Pons (tissue), 1 donor: ENCODE results near the gene RDH8.
"Not testable (repeated sequence)": the region's sequence is repeated elsewhere in the genome, so short reads cannot be mapped to it uniquely, and the experiment has no call there.

Experiments used
- DNase-seq: peaks from one replicate; pipeline ENCODE4 v3.0.0-alpha.2; 2016; ENCODE audit warnings: low spot score

RDH8 gene

GRCh38 chr19:10005632-10006334 is 7.5 kb upstream of the RDH8 start:
- DNase-seq: no peak

- DNase-seq: peak; percentile 34
These were observed 7.0 kb upstream of the RDH8 start for GRCh38 chr19:10006335-10006708.

- no peak for DNase-seq
These were observed 6.4 kb upstream of the RDH8 start for GRCh38 chr19:10006752-10007323.

- peak; percentile 9 for DNase-seq
These were observed 5.7 kb upstream of the RDH8 start for GRCh38 chr19:10007371-10008183.

GRCh38 chr19:10008184-10008765 is 5.0 kb upstream of the RDH8 start:
- no peak for DNase-seq

GRCh38 chr19:10009714-10010224 is 3.5 kb upstream of the RDH8 start:
- DNase-seq: no peak

- DNase-seq: no peak
These were observed 3.0 kb upstream of the RDH8 start, which contains the start of gene COL5A3 for GRCh38 chr19:10010247-10010691. Gene COL5A3, minus strand, starts transcription at chr19:10010504. Its CDS starts 119 bp downstream, at chr19:10010385.

GRCh38 chr19:10010939-10011338 is 2.3 kb upstream of the RDH8 start:
- no peak for DNase-seq

GRCh38 chr19:10011974-10012373 is 1.3 kb upstream of the RDH8 start:
- no peak for DNase-seq

GRCh38 chr19:10013834-10014618 is 743 bp downstream of the RDH8 start:
- no peak for DNase-seq

- no peak for DNase-seq
These were observed 5.0 kb downstream of the RDH8 start for GRCh38 chr19:10018263-10018662.

GRCh38 chr19:10018786-10019185 is 5.5 kb downstream of the RDH8 start:
- DNase-seq: no peak

- DNase-seq: no peak
These were observed 6.0 kb downstream of the RDH8 start for GRCh38 chr19:10019246-10019645.

GRCh38 chr19:10020851-10021250 is 7.6 kb downstream of the RDH8 start:
- DNase-seq: no peak

GRCh38 chr19:10021446-10021845 is 8.2 kb downstream of the RDH8 start:
- no peak for DNase-seq

GRCh38 chr19:10021863-10022262 is 8.6 kb downstream of the RDH8 start:
- DNase-seq: no peak

- DNase-seq: not testable (repeated sequence)
These were observed 9.8 kb downstream of the RDH8 start for GRCh38 chr19:10023096-10023495.

GRCh38 chr19:10026744-10027143 is 13.5 kb downstream of the RDH8 start:
- no peak for DNase-seq

GRCh38 chr19:10027158-10027997 is 14.1 kb downstream of the RDH8 start:
- DNase-seq: peak; percentile 82

- DNase-seq: no peak
These were observed 20.3 kb downstream of the RDH8 start for GRCh38 chr19:10033614-10034013.
